Astrocyte (in vitro differentiated cells and primary cell): ENCODE data around the gene ADIPOR1. TPM values are rescaled to one million over a fixed set of nuclear protein-coding genes. Genes with fewer than 3 reads are reported as not detected.
A peak's percentile ranks its signal among the peaks of the same experiment; 100 is the strongest.

Source experiments
- DNase-seq: peaks from one replicate; pipeline ENCODE4 v3.0.0-alpha.2; 2010; ENCODE audit warnings: low read depth
- FAIRE-seq: peaks from 2 replicates; lab custom pipeline; 2011; peaks lifted over from hg19 to GRCh38; lab: Jason Lieb, UNC
- H2AFZ ChIP-seq: 2 replicates; pipeline ENCODE4 v1.6.0; 2012; ENCODE audit warnings: low read depth, low read length, inconsistent platforms
- H3K27ac ChIP-seq: 2 replicates; pipeline ENCODE4 v1.5.1; 2011; ENCODE audit warnings: low read depth, low read length, inconsistent platforms
- H3K27me3 ChIP-seq: 2 replicates; pipeline ENCODE4 v1.6.0; 2011; ENCODE audit warnings: low read length, inconsistent platforms; ENCODE audit not compliant: insufficient read depth
- H3K36me3 ChIP-seq: 2 replicates; pipeline ENCODE4 v1.5.1; 2011; ENCODE audit warnings: low read length, inconsistent platforms; ENCODE audit not compliant: insufficient read depth
- H3K4me1 ChIP-seq: 2 replicates; pipeline ENCODE4 v1.5.1; 2011; ENCODE audit warnings: low read length, inconsistent platforms; ENCODE audit not compliant: insufficient read depth
- H3K4me2 ChIP-seq: 2 replicates; pipeline ENCODE4 v1.6.0; 2012; ENCODE audit warnings: low read length, inconsistent platforms
- H3K4me3 ChIP-seq: 2 replicates; pipeline ENCODE4 v1.5.1; 2011; ENCODE audit warnings: low read depth, mild to moderate bottlenecking, low read length, inconsistent platforms; ENCODE audit not compliant: insufficient read depth
- H3K79me2 ChIP-seq: 2 replicates; pipeline ENCODE4 v1.6.0; 2012; ENCODE audit warnings: mild to moderate bottlenecking, low read length, inconsistent platforms; ENCODE audit not compliant: insufficient read depth
- H3K9ac ChIP-seq: 2 replicates; pipeline ENCODE4 v1.6.0; 2012; ENCODE audit warnings: mild to moderate bottlenecking, low read length, inconsistent platforms
- H3K9me3 ChIP-seq: 2 replicates; pipeline ENCODE4 v1.5.1; 2012; ENCODE audit warnings: low read depth, mild to moderate bottlenecking, low read length, inconsistent platforms; ENCODE audit not compliant: insufficient read depth
- H4K20me1 ChIP-seq: 2 replicates; pipeline ENCODE4 v1.6.0; 2012; ENCODE audit warnings: low read length, inconsistent platforms; ENCODE audit not compliant: insufficient read depth
- H3K27ac Mint-ChIP-seq: one replicate; pipeline ENCODE4 v1.8.0; 2021; ENCODE audit warnings: mild to moderate bottlenecking, mixed read lengths; ENCODE audit not compliant: unreplicated experiment
- H3K27me3 Mint-ChIP-seq: one replicate; pipeline ENCODE4 v1.8.0; 2021; ENCODE audit warnings: low read depth, mixed read lengths; ENCODE audit not compliant: unreplicated experiment
- H3K36me3 Mint-ChIP-seq: one replicate; pipeline ENCODE4 v1.8.0; 2021; ENCODE audit warnings: low read depth, mixed read lengths; ENCODE audit not compliant: unreplicated experiment
- H3K4me1 Mint-ChIP-seq: one replicate; pipeline ENCODE4 v1.8.0; 2021; ENCODE audit warnings: low read depth, mixed read lengths; ENCODE audit not compliant: unreplicated experiment
- H3K4me3 Mint-ChIP-seq: one replicate; pipeline ENCODE4 v1.8.0; 2021; ENCODE audit warnings: mild to moderate bottlenecking, moderate library complexity, mixed read lengths; ENCODE audit not compliant: unreplicated experiment
- H3K9me3 Mint-ChIP-seq: one replicate; pipeline ENCODE4 v1.8.0; 2021; ENCODE audit warnings: mild to moderate bottlenecking, mixed read lengths; ENCODE audit not compliant: unreplicated experiment
- CTCF ChIP-seq: IDR thresholded peaks from 2 replicates; pipeline ENCODE4 v1.5.1; 2011; ENCODE audit warnings: low read depth, mild to moderate bottlenecking, inconsistent platforms, low read length, moderate library complexity; ENCODE audit not compliant: insufficient read depth
- EZH2 ChIP-seq: IDR thresholded peaks from 2 replicates; pipeline ENCODE4 v1.6.1; 2012; ENCODE audit warnings: mild to moderate bottlenecking, low read length, inconsistent platforms; ENCODE audit not compliant: insufficient read depth
- total RNA-seq: library from RNA; stranded (reverse); gene quantifications from 2 replicates; pipeline ENCODE4 v1.2.1, GENCODE V29; 2021

The ADIPOR1 gene
- total RNA-seq, 1 donor from 2014 or later, result 73.0 TPM

- Mint-ChIP-seq H3K36me3 (peaks cover 19% of the 10 kb centered on the region), H3K27me3 (no peaks in the 10 kb centered on the region), H3K27ac (peak overlapping the region; percentile 80), H3K4me3 (peak overlapping the region; percentile 80), H3K4me1 (peaks cover 22% of the 10 kb centered on the region), H3K9me3 (no peaks in the 10 kb centered on the region)
- FAIRE-seq (no peak), DNase-seq (peak; percentile 60)
- Histone ChIP-seq H3K79me2 (peaks cover 11% of the 10 kb centered on the region), H2AFZ (no peak overlapping the region), H3K4me3 (no peak overlapping the region), H3K4me2 (peak overlapping the region; percentile 96), H3K4me1 (peaks cover 24% of the 10 kb centered on the region), H3K9me3 (no peaks in the 10 kb centered on the region), H3K27me3 (no peaks in the 10 kb centered on the region), H3K27ac (peak overlapping the region; percentile 42), H3K9ac (peak overlapping the region; percentile 13), H4K20me1 (no peaks in the 10 kb centered on the region), H3K36me3 (peaks cover 11% of the 10 kb centered on the region)
- no peak for TF ChIP-seq EZH2
- TF ChIP-seq CTCF, result no peak
Measured at GRCh38 chr1:202964791-202965410, 6.8 kb upstream of the ADIPOR1 start.

- no peak overlapping the region for H3K4me2 ChIP-seq
- no peaks in the 10 kb centered on the region for H3K9me3 Mint-ChIP-seq
- peaks cover 35% of the 10 kb centered on the region for H3K4me1 ChIP-seq
- DNase-seq (no peak), FAIRE-seq (no peak)
- no peak overlapping the region for H3K27ac Mint-ChIP-seq
- TF ChIP-seq EZH2 (no peak), CTCF (no peak)
- no peak overlapping the region for H3K27ac ChIP-seq
- no peak overlapping the region for H2AFZ ChIP-seq
- peaks cover 19% of the 10 kb centered on the region for H3K36me3 Mint-ChIP-seq
- H3K4me1 Mint-ChIP-seq, result peaks cover 30% of the 10 kb centered on the region
- H3K79me2 ChIP-seq, result peaks cover 22% of the 10 kb centered on the region
- H3K9ac ChIP-seq, result no peak overlapping the region
- peak overlapping the region; percentile 14 for H3K4me3 Mint-ChIP-seq
- peaks cover 12% of the 10 kb centered on the region for H4K20me1 ChIP-seq
- H3K4me3 ChIP-seq, result no peak overlapping the region
- H3K9me3 ChIP-seq, result no peaks in the 10 kb centered on the region
- H3K27me3 Mint-ChIP-seq, result no peaks in the 10 kb centered on the region
- peaks cover 11% of the 10 kb centered on the region for H3K36me3 ChIP-seq
- H3K27me3 ChIP-seq, result no peaks in the 10 kb centered on the region
Measured at GRCh38 chr1:202961220-202961880, 3.2 kb upstream of the ADIPOR1 start.

GRCh38 chr1:202959276-202959620 is 1.1 kb upstream of the ADIPOR1 start:
- no peak for TF ChIP-seq CTCF
- no peak for TF ChIP-seq EZH2
- H3K4me3 ChIP-seq, result no peak overlapping the region
- H2AFZ ChIP-seq, result no peak overlapping the region
- H3K4me2 ChIP-seq, result no peak overlapping the region
- no peak overlapping the region for H3K27ac ChIP-seq
- H3K9me3 ChIP-seq, result no peaks in the 10 kb centered on the region
- no peak overlapping the region for H3K27ac Mint-ChIP-seq
- peaks cover 18% of the 10 kb centered on the region for H3K4me1 Mint-ChIP-seq
- no peaks in the 10 kb centered on the region for H3K9me3 Mint-ChIP-seq
- no peak for FAIRE-seq
- no peaks in the 10 kb centered on the region for H3K27me3 Mint-ChIP-seq
- H3K27me3 ChIP-seq, result no peaks in the 10 kb centered on the region
- peaks cover 31% of the 10 kb centered on the region for H4K20me1 ChIP-seq
- no peak overlapping the region for H3K9ac ChIP-seq
- DNase-seq, result peak; percentile 40
- H3K36me3 Mint-ChIP-seq, result peaks cover 14% of the 10 kb centered on the region
- no peak overlapping the region for H3K4me3 Mint-ChIP-seq
- peaks cover 22% of the 10 kb centered on the region for H3K4me1 ChIP-seq
- peaks cover 38% of the 10 kb centered on the region for H3K79me2 ChIP-seq
- H3K36me3 ChIP-seq, result peaks cover 11% of the 10 kb centered on the region
